Stimulated activated memory B cell treated with anti-CD40 and anti-IgM and Interleukin-4, amounts not matched to agents 10 μg/mL and 1 μg/mL and 100 μg/mL, for 72 hours (primary cell): ENCODE measurements around the gene LARP4B.

Experiments
- ATAC-seq: fragments of 150-1000 bp; cut with Tn5 transposase; 2 replicates; pipeline ENCODE4 v1.10.0; 2021
- H3K27ac Mint-ChIP-seq: one replicate; pipeline ENCODE4 v1.8.0; 2022; ENCODE audit warnings: mild to moderate bottlenecking, mixed read lengths
- H3K27me3 Mint-ChIP-seq: one replicate; pipeline ENCODE4 v1.8.0; 2022; ENCODE audit warnings: mixed read lengths
- H3K36me3 Mint-ChIP-seq: one replicate; pipeline ENCODE4 v1.8.0; 2022; ENCODE audit warnings: mixed read lengths
- H3K4me1 Mint-ChIP-seq: one replicate; pipeline ENCODE4 v1.8.0; 2022; ENCODE audit warnings: mixed read lengths
- H3K4me3 Mint-ChIP-seq: one replicate; pipeline ENCODE4 v1.8.0; 2022; ENCODE audit warnings: mild to moderate bottlenecking, moderate library complexity, mixed read lengths
- H3K9me3 Mint-ChIP-seq: one replicate; pipeline ENCODE4 v1.8.0; 2022; ENCODE audit warnings: mixed read lengths

LARP4B gene

DNA sequence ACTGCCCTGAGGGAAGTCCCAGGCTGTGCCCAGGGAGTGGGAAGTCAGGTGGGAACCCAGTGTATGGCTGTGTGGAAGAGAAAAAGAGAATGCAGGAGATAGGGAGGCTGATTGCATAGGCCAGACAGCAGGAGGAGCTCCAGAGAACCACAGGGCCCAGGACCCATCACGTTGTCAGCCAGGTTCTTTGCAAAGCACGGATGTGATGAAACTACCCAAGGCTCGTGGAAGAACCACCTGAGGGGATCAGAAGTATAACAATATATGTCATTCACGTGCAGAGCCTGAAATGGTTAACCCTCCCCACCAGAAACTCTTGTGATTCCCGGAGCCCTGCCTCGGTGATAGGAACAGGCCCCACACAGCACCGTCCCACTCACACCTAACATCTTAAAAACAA, 83.6 kb downstream of the LARP4B start:
- no peak overlapping the region for H3K4me3 Mint-ChIP-seq
- peak overlapping the region; percentile 5 for H3K27ac Mint-ChIP-seq
- peaks cover 4% of the 10 kb centered on the region for H3K9me3 Mint-ChIP-seq
- no peaks in the 10 kb centered on the region for H3K27me3 Mint-ChIP-seq
- H3K4me1 Mint-ChIP-seq, result peaks cover 70% of the 10 kb centered on the region
- ATAC-seq, result no peak
- H3K36me3 Mint-ChIP-seq, result peaks cover 82% of the 10 kb centered on the region

DNA sequence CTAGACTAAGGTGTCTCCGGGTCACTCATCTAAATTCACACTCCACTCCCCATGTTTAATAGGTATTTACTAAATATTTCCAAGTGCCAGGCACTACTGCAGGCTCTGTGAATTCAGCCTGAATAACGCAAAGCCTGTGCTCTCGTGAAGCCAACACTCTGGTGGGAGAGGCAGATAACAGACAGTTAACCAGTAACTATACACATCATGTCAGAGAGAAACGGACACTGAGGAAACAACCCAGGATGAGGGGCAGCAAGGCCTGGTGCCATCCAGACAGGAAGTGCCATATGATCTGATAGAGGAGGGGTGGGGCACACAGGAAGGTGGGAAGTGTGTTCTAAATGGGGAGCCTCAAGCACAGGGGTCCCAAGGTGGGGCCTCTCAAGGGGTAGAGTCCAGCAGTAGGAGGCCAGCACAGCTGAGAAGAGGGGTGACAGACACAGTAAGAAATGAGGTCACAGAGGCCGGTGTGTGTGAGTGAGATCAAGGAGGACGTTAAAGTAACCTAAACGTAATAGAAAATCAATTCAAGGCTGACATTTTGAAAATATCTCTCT, 85.3 kb downstream of the LARP4B start:
- Mint-ChIP-seq H3K27ac (peak overlapping the region; percentile 57), H3K27me3 (no peaks in the 10 kb centered on the region), H3K4me3 (no peak overlapping the region), H3K4me1 (peaks cover 53% of the 10 kb centered on the region), H3K36me3 (peaks cover 83% of the 10 kb centered on the region), H3K9me3 (peaks cover 4% of the 10 kb centered on the region)
- ATAC-seq, result no peak

DNA sequence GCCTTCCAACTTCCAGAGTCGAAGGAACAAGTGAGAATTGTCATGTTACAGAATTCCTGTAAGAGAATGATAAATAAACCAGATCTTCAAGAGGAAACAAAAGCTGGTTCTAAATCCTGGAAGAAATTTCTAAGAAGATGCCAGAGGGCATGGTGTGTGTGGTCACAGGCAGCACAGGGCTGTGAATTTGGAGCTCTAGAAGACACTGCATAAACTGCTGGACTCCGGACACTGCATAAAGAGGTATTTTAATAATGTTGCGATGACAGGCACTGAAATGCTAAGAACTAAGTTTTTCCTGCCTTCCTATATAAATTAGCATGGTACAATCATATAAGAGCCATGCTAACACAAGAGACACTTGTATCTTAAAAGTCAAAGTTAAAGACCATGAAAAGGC, 86.0 kb downstream of the LARP4B start:
- Mint-ChIP-seq H3K4me1 (peaks cover 46% of the 10 kb centered on the region), H3K9me3 (peaks cover 4% of the 10 kb centered on the region), H3K27ac (peak overlapping the region; percentile 57), H3K36me3 (peaks cover 80% of the 10 kb centered on the region), H3K4me3 (no peak overlapping the region), H3K27me3 (no peaks in the 10 kb centered on the region)
- ATAC-seq, result no peak

DNA sequence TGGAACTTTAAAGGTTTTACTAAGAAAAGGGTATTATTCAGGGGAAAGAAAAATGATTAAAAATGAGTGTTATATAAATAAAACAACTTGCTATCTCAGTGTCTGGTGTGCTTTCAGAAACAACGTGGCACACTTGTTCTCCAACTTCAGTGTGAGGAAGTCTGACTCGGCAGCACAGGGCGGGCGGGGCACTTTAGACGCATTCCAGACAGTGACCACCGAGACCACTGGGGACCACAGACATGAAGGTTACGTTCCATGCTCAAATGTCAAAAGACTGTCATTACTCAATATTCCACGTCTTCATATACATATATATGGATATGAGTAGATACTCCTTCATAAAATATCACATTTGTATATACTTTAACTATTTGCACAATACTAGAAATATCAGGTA, 87.0 kb downstream of the LARP4B start:
- Mint-ChIP-seq H3K9me3 (peaks cover 1% of the 10 kb centered on the region), H3K36me3 (peaks cover 79% of the 10 kb centered on the region), H3K4me1 (peaks cover 42% of the 10 kb centered on the region), H3K27me3 (no peaks in the 10 kb centered on the region), H3K4me3 (no peak overlapping the region), H3K27ac (no peak overlapping the region)
- ATAC-seq, result no peak

DNA sequence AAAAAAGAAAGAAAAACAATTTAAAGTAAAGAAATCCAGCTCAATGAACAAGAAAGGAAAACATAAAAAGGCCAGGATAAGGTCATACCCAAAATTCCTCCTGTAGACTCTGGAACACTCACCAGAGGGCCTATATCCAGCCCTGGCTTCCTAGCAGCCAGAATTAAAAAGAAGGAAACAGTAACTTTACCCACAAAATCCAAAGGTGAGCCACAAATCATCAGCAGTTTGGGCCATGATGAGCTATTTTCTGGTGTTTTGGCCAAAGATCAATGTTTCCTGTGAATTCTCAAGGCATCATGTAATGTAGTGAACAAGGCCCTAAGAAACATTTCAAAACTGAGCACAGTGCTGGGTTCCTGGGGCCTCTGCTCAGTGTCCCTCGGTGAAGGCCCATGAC, 87.8 kb downstream of the LARP4B start:
- no peaks in the 10 kb centered on the region for H3K9me3 Mint-ChIP-seq
- no peak overlapping the region for H3K27ac Mint-ChIP-seq
- H3K27me3 Mint-ChIP-seq, result no peaks in the 10 kb centered on the region
- H3K4me3 Mint-ChIP-seq, result no peak overlapping the region
- peaks cover 36% of the 10 kb centered on the region for H3K4me1 Mint-ChIP-seq
- peaks cover 79% of the 10 kb centered on the region for H3K36me3 Mint-ChIP-seq
- ATAC-seq, result no peak

DNA sequence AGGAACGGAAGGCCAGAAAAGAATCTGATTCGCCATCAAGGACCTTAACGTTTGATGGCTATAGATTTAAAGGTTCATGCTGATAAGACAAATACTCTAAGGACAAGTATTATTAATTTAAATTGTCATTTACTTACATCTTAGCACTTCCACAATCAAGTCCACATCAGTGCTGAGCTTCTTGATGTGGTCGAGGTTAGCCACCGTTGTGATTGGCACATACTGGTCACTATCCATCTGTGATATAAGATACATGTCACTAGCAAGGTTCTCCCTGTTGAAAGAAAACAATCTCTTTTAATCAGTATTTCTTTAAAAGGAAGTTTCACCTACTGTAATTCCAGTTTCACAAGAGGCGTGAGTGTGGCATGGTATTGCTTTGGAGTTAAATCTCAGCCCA, 88.7 kb downstream of the LARP4B start:
- Mint-ChIP-seq H3K36me3 (peaks cover 78% of the 10 kb centered on the region), H3K27ac (no peak overlapping the region), H3K9me3 (no peaks in the 10 kb centered on the region), H3K4me3 (no peak overlapping the region), H3K27me3 (no peaks in the 10 kb centered on the region), H3K4me1 (peaks cover 30% of the 10 kb centered on the region)
- no peak for ATAC-seq

DNA sequence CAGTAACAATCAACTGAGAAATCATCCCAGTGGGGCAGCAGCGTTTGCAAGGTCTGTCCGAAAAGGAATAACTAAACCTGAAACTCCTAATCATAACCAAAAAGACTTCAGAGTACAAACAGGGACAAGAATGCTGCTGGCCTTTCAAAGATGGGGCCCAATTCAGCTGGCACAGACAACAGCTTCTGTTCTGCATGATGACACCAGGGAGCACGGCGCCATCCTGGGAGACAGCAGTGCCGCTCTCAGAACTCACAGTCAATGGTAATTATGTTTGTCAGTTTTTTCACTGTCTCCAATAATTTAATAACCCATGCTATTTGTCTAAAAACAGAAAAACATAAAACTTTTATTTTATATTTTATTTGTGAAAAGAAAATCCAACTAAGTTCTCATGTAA, 90.0 kb downstream of the LARP4B start:
- no peak for ATAC-seq
- no peak overlapping the region for H3K4me3 Mint-ChIP-seq
- H3K4me1 Mint-ChIP-seq, result peaks cover 22% of the 10 kb centered on the region
- no peaks in the 10 kb centered on the region for H3K27me3 Mint-ChIP-seq
- H3K27ac Mint-ChIP-seq, result no peak overlapping the region
- no peaks in the 10 kb centered on the region for H3K9me3 Mint-ChIP-seq
- H3K36me3 Mint-ChIP-seq, result peaks cover 77% of the 10 kb centered on the region

DNA sequence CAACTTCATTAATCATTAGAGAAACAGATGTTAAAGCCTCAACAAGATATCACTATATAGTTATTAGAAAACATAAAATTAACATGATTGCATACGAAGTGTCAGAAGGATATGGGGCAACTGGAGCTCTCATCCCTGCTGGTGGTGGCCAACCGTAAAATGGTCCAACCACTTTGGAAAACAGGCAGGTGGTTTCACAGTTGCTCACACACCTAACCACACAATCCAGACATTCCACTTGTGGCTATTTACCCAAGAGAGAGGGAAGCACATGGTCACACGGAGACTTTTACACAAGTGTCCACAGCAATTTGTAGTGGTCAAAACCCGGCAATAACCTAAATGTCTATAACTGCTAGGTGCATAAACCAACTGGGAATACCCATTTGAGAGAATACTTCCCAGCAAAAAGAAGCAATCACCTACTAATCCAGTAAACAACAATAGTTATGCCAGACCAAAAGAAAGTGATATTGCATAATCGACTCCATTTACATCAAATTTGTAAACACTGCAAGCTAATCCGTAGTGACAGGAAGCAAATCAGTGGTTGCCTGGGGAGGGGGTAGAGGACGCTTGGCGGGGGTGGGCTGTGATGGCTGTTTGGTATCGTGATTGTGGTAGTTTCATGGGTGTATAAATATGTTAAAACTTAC, 91.8 kb downstream of the LARP4B start:
- no peaks in the 10 kb centered on the region for H3K27me3 Mint-ChIP-seq
- peaks cover 71% of the 10 kb centered on the region for H3K36me3 Mint-ChIP-seq
- H3K4me1 Mint-ChIP-seq, result peaks cover 5% of the 10 kb centered on the region
- no peak overlapping the region for H3K4me3 Mint-ChIP-seq
- no peaks in the 10 kb centered on the region for H3K9me3 Mint-ChIP-seq
- no peak overlapping the region for H3K27ac Mint-ChIP-seq
- ATAC-seq, result no peak

DNA sequence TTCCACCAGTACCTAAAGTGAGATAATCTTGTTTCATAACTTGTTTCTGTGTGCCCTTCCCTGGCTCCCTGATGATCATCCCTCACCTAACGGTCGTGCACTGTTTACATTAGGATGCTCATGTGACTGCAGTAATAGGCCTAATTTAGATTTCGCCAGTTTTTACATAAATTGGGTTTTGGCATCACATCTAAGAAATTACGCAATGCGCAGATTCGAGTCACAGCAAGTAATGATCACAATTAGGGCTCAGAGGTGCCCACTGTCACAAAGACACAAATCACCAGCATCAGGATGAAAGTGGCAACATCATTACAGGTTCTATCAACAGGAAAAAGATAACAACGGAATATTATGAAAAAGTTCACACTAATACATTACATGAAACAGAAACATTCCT, 94.7 kb downstream of the LARP4B start:
- Mint-ChIP-seq H3K27me3 (no peaks in the 10 kb centered on the region), H3K27ac (no peak overlapping the region), H3K36me3 (peaks cover 79% of the 10 kb centered on the region), H3K9me3 (no peaks in the 10 kb centered on the region), H3K4me1 (peaks cover 5% of the 10 kb centered on the region), H3K4me3 (no peak overlapping the region)
- no peak for ATAC-seq

DNA sequence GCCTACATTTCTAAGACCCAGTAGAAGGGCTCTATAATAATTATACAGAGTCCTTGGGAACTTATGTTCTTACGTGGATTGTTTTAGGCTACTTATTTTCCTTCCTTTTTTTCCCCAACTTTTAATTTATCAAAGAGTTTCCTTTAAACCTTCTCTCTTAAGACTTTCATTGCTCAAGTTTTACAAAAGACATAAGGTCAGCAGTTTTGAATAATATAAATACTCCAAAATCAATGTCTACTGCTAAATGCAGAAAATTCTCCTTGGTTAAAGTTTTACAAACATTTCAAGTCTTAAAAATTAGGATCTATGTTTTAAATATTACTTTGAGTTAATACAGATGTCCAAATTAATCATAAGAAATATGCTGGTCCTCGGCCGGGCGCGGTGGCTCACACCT, 97.0 kb downstream of the LARP4B start:
- Mint-ChIP-seq H3K36me3 (peaks cover 79% of the 10 kb centered on the region), H3K4me3 (no peak overlapping the region), H3K27me3 (no peaks in the 10 kb centered on the region), H3K27ac (no peak overlapping the region), H3K9me3 (no peaks in the 10 kb centered on the region), H3K4me1 (peaks cover 5% of the 10 kb centered on the region)
- ATAC-seq, result no peak

DNA sequence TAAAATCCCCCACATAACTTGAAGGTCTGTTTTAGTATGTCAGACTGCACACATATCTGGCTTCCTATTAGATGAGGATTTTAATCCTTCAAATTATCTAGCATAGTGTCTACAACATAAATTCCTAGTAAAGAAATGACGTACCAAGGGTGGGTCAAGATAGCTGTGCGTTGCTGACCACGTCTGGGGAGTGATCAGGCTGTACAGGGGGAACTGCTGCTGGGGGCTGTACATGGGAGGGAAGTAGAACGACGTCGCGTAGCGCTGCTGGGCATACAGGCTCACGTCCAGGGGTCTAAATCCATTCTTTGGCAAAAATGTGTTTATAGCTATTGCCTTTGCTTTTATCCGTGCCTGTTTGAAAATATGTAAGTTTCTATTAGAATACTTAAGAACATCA, 102.3 kb downstream of the LARP4B start:
- peaks cover under 1% of the 10 kb centered on the region for H3K4me1 Mint-ChIP-seq
- H3K27ac Mint-ChIP-seq, result no peak overlapping the region
- H3K36me3 Mint-ChIP-seq, result peaks cover 87% of the 10 kb centered on the region
- no peaks in the 10 kb centered on the region for H3K27me3 Mint-ChIP-seq
- no peak for ATAC-seq
- no peaks in the 10 kb centered on the region for H3K9me3 Mint-ChIP-seq
- H3K4me3 Mint-ChIP-seq, result no peak overlapping the region

DNA sequence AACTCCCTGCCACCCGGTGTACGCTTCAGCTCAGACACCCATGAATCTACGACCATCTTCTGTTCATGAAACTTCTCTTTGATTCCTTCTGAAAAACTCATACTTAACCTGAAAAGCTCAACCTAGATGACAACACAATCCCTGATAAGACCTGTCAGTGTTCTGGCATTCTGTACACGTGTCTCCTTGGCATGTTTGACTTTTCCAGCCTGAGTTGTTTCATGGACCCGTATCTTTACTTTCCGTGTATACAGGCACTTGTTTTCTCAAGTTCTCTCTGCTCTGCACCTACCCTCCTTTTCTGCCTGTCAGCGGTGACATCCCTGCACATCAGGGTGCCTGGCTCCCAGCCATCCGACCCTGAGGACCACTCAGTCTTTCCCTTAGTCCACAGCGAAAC, 103.3 kb downstream of the LARP4B start:
- H3K4me1 Mint-ChIP-seq, result peaks cover 11% of the 10 kb centered on the region
- H3K27me3 Mint-ChIP-seq, result no peaks in the 10 kb centered on the region
- H3K36me3 Mint-ChIP-seq, result peaks cover 88% of the 10 kb centered on the region
- no peak for ATAC-seq
- no peaks in the 10 kb centered on the region for H3K9me3 Mint-ChIP-seq
- no peak overlapping the region for H3K4me3 Mint-ChIP-seq
- H3K27ac Mint-ChIP-seq, result peak overlapping the region; percentile 12

DNA sequence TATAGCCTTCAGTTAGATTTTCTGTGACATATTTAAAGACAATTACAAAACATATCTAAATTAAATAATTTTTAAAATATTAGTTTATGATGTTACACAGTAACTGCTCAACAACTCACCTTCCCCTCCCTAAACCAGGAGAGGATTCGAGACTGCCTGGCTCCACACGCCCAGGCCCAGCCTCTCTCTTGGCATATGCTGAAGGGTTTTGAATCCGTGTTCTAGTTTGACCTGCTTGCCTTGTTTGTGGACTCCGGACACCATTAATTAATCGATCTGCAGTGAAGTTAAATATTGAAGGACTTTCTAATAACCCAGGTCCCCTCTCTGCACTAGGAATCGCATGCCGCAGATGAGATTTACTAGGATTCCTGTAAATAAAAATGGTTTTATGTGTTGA, 106.6 kb downstream of the LARP4B start:
- H3K27ac Mint-ChIP-seq, result no peak overlapping the region
- peaks cover 90% of the 10 kb centered on the region for H3K36me3 Mint-ChIP-seq
- no peak for ATAC-seq
- no peaks in the 10 kb centered on the region for H3K9me3 Mint-ChIP-seq
- H3K4me1 Mint-ChIP-seq, result peaks cover 39% of the 10 kb centered on the region
- no peaks in the 10 kb centered on the region for H3K27me3 Mint-ChIP-seq
- H3K4me3 Mint-ChIP-seq, result no peak overlapping the region

DNA sequence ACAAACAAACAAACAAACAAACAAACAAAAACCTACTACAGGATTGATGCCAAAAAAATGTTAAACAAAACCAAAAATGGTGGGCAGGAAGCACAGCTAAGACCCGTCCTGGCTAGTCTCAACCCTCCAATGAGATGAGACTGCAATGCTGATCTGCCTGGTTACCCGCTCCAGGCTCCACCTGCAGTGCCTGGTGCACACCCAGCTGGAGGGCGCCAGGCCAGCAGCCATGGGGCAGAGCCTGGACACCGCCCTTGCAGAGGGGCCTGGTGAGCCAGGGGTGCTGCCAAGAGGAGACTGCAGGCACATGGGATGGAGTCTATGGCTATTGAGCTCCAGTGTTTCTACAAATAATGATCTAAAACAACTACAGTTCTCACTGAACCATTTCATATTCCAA, 107.0 kb downstream of the LARP4B start:
- H3K27me3 Mint-ChIP-seq, result no peaks in the 10 kb centered on the region
- H3K36me3 Mint-ChIP-seq, result peaks cover 92% of the 10 kb centered on the region
- no peak overlapping the region for H3K27ac Mint-ChIP-seq
- no peak for ATAC-seq
- H3K9me3 Mint-ChIP-seq, result no peaks in the 10 kb centered on the region
- no peak overlapping the region for H3K4me3 Mint-ChIP-seq
- H3K4me1 Mint-ChIP-seq, result peaks cover 43% of the 10 kb centered on the region

DNA sequence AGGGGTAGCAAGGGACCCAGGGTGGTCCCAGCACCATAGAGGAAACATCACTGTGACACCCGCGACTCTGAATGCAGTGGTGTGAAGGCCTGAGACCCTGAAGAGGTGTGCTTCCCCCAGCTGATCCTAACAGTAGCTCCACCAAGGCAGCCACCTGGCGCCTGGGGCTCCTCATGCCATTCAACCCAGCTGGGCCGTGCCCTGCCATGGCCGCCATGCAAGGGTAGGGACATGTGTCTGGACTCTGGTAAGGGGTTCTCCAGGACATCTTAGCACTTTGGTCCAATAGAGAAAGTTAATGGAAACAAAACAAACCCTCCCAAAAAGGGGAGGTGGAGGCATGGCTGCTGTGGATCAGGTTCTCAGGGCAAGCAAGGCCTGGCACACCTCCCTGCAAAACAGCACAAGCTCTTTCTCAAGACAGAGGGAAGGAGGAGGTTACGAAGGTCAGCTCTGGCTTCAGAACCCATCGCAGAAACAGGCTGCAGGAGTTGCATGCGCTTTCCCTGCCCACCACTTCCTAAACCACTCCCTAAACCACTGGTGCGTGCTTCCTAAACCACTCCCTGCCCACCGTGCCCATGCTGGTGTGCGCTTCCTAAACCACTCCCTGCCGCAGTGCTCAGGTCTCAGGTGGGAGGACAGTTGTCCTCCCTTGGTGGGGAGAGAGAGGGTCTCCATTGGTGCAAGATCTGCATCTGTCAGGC, 108.7 kb downstream of the LARP4B start:
- Mint-ChIP-seq H3K4me1 (peaks cover 56% of the 10 kb centered on the region), H3K36me3 (peaks cover 84% of the 10 kb centered on the region), H3K27ac (peak overlapping the region; percentile 50), H3K27me3 (no peaks in the 10 kb centered on the region), H3K4me3 (peak overlapping the region; percentile 25), H3K9me3 (no peaks in the 10 kb centered on the region)
- peak; percentile 76 for ATAC-seq

DNA sequence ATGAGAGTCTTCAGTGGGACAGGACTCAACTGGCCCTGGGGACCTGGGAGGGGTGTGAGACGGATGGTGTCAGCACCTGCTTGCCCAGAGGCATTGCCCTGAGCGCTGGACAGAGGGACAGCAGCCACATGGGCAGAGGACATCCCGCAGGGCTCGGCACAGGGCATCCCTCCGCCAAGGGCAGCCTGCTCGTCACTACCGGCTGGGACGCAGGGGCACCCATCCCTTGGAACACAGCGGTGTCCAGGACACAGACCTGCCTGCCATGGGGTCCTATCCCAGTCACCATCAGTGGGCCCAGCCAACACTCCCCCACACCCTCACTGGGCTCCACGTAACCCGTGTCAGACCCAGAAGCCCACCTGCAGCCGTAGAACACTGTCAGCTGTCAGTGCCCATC, 109.3 kb downstream of the LARP4B start:
- Mint-ChIP-seq H3K4me1 (peaks cover 59% of the 10 kb centered on the region), H3K4me3 (no peak overlapping the region), H3K9me3 (no peaks in the 10 kb centered on the region), H3K27ac (peak overlapping the region; percentile 50), H3K36me3 (peaks cover 82% of the 10 kb centered on the region), H3K27me3 (no peaks in the 10 kb centered on the region)
- ATAC-seq, result no peak
